Osteoblast (primary cell): ENCODE data around the gene CNTNAP5. TPM values are rescaled to one million over a fixed set of nuclear protein-coding genes. Genes with fewer than 3 reads are reported as not detected.

ENCODE experiments used
- DNase-seq: peaks from one replicate; pipeline ENCODE4 v3.0.0; 2011; ENCODE audit warnings: low spot score, mixed read lengths; ENCODE audit not compliant: insufficient read length; ENCODE audit errors: missing footprints
- H2AFZ ChIP-seq: 2 replicates; pipeline ENCODE4 v1.6.0; 2011; ENCODE audit warnings: mild to moderate bottlenecking, low read length
- H3K27ac ChIP-seq: 2 replicates; pipeline ENCODE4 v1.5.1; 2011; ENCODE audit warnings: mild to moderate bottlenecking, low read depth, low read length, moderate library complexity
- H3K27me3 ChIP-seq: 2 replicates; pipeline ENCODE4 v1.6.0; 2012; ENCODE audit warnings: mild to moderate bottlenecking, control low read depth, inconsistent platforms, low read length, moderate library complexity; ENCODE audit not compliant: insufficient read depth
- H3K36me3 ChIP-seq: 2 replicates; pipeline ENCODE4 v1.5.1; 2011; ENCODE audit warnings: mild to moderate bottlenecking, low read length, control low read depth, moderate library complexity; ENCODE audit not compliant: insufficient read depth
- H3K4me1 ChIP-seq: 2 replicates; pipeline ENCODE4 v1.5.1; 2011; ENCODE audit warnings: mild to moderate bottlenecking, low read length, control low read depth, moderate library complexity; ENCODE audit not compliant: insufficient read depth
- H3K4me2 ChIP-seq: 2 replicates; pipeline ENCODE4 v1.6.0; 2011; ENCODE audit warnings: mild to moderate bottlenecking, low read length; ENCODE audit not compliant: insufficient read depth
- H3K4me3 ChIP-seq: fragments of 200-600 bp; sonication (generic); 3 replicates; pipeline ENCODE4 v1.5.1; 2012; ENCODE audit warnings: mild to moderate bottlenecking, low read length, inconsistent platforms; ENCODE audit not compliant: insufficient read depth
- H3K79me2 ChIP-seq: 2 replicates; pipeline ENCODE4 v1.6.0; 2012; ENCODE audit warnings: mild to moderate bottlenecking, low read length, control low read depth, inconsistent platforms; ENCODE audit not compliant: insufficient read depth
- H3K9me3 ChIP-seq: 2 replicates; pipeline ENCODE4 v1.5.1; 2011; ENCODE audit warnings: low read depth, low read length, control low read depth
- H4K20me1 ChIP-seq: 2 replicates; pipeline ENCODE4 v1.6.0; 2012; ENCODE audit warnings: mild to moderate bottlenecking, low read length, control low read depth; ENCODE audit not compliant: insufficient read depth
- total RNA-seq: library from RNA; depleted of rRNA; stranded (reverse); fragments of >200 nt; gene quantifications from 2 replicates; pipeline ENCODE4 v1.2.3, GENCODE V29; 2012
- TF ChIP-seq, protein P1 (sequence below): IDR thresholded peaks from 2 replicates; pipeline ENCODE4 v1.5.1; 2011; ENCODE audit warnings: mild to moderate bottlenecking, low read depth, low read length, moderate library complexity; ENCODE audit errors: extremely low read depth

CNTNAP5 gene
- total RNA-seq, 1 donor = not detected

DNA sequence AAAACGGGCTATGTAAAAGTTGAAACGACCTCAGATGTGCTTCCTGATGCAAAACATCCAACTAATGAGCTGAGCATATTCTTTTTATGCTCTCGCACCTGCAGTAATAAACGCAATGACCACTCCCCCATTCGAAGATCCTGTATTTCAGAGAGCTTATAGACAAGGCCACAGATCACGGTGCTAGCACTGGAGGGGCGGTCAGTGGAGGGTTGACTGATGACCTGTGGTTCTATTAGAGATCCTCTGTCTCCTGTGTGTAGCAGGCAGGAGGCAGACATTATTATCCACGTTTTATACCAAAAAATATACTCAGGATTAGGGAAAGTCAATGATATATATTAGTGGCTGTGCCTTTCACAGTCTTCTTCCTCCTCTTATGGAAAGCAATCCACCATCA is 457.0 kb downstream of the CNTNAP5 start:
- peak; percentile 27 for DNase-seq
- no peaks in the 10 kb centered on the region for H3K4me1 ChIP-seq
- H3K4me3 ChIP-seq = no peak overlapping the region
- no peaks in the 10 kb centered on the region for H3K79me2 ChIP-seq
- no peaks in the 10 kb centered on the region for H3K36me3 ChIP-seq
- no peaks in the 10 kb centered on the region for H3K27me3 ChIP-seq
- no peaks in the 10 kb centered on the region for H4K20me1 ChIP-seq
- H3K27ac ChIP-seq = no peak overlapping the region
- H2AFZ ChIP-seq = no peak overlapping the region
- H3K9me3 ChIP-seq = peaks cover 2% of the 10 kb centered on the region
- no peak overlapping the region for H3K4me2 ChIP-seq
- TF ChIP-seq, protein P1, sequence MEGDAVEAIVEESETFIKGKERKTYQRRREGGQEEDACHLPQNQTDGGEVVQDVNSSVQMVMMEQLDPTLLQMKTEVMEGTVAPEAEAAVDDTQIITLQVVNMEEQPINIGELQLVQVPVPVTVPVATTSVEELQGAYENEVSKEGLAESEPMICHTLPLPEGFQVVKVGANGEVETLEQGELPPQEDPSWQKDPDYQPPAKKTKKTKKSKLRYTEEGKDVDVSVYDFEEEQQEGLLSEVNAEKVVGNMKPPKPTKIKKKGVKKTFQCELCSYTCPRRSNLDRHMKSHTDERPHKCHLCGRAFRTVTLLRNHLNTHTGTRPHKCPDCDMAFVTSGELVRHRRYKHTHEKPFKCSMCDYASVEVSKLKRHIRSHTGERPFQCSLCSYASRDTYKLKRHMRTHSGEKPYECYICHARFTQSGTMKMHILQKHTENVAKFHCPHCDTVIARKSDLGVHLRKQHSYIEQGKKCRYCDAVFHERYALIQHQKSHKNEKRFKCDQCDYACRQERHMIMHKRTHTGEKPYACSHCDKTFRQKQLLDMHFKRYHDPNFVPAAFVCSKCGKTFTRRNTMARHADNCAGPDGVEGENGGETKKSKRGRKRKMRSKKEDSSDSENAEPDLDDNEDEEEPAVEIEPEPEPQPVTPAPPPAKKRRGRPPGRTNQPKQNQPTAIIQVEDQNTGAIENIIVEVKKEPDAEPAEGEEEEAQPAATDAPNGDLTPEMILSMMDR = no peak

DNA sequence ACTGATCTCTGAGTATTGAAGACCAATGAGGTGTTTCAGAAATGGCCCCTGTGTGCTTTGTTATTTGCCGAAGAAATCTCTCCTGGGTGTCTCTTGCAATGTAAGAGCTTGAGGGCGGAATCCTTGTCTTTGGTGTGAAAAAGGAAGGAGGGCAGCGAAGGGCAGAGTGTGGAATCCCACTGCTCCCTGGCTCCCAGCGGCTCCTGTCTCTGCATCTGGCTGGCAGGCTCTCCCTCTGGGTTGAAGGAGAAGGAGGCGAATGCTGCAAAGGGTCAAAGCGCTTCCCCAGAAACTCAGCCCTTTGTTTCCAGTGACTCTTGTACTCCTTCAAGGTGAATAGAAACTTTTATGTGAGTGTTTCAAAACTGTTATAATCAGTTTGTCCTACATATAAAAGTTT is 457.5 kb downstream of the CNTNAP5 start:
- H3K4me2 ChIP-seq = no peak overlapping the region
- H3K4me1 ChIP-seq = no peaks in the 10 kb centered on the region
- TF ChIP-seq, protein P1 = no peak
- no peaks in the 10 kb centered on the region for H4K20me1 ChIP-seq
- H2AFZ ChIP-seq = no peak overlapping the region
- H3K9me3 ChIP-seq = peaks cover 2% of the 10 kb centered on the region
- H3K79me2 ChIP-seq = no peaks in the 10 kb centered on the region
- DNase-seq = no peak
- H3K27ac ChIP-seq = no peak overlapping the region
- H3K4me3 ChIP-seq = no peak overlapping the region
- no peaks in the 10 kb centered on the region for H3K36me3 ChIP-seq
- no peaks in the 10 kb centered on the region for H3K27me3 ChIP-seq

DNA sequence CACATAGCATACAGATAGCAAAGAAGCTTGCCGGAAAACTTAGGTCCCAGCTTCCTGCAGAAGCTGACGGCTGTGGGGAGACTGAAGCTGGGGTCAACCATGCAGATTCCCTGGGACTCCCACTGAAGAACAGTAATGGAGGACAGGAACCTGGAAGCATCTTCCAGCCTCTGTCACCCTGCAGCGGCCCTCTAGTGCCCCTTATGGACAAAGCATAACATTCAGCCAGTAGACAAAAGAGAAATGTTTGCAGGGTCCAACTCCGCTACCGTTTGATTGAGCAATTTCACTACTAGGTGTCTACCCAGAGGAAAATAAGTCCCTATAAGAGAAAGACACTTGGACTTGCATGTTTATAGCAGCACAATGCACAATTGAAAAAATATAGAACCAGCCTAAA is 460.6 kb downstream of the CNTNAP5 start:
- H3K27ac ChIP-seq = no peak overlapping the region
- H3K4me3 ChIP-seq = no peak overlapping the region
- H3K4me2 ChIP-seq = no peak overlapping the region
- DNase-seq = no peak
- TF ChIP-seq, protein P1 = no peak
- no peak overlapping the region for H2AFZ ChIP-seq
- no peaks in the 10 kb centered on the region for H4K20me1 ChIP-seq
- no peaks in the 10 kb centered on the region for H3K4me1 ChIP-seq
- H3K27me3 ChIP-seq = no peaks in the 10 kb centered on the region
- no peaks in the 10 kb centered on the region for H3K79me2 ChIP-seq
- peaks cover 2% of the 10 kb centered on the region for H3K9me3 ChIP-seq
- no peaks in the 10 kb centered on the region for H3K36me3 ChIP-seq

DNA sequence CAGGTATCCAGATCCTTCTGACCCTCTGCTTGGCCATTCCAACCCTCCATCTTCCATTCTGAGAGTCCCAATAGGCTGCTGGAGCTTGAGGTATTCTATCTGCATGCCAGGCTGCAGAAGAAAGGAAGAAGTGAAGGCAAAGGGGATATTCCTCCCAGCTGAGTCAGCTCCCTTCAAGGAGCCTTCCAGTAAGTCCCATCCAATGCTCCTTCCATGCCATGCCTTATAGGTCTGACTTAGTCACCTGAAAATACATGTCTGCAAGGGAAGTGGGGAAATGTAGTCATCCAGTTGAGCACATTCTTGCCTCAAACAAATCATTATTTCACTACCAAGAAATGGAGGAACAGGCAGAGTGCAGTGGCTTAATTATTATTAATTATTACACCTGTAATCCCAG is 464.6 kb downstream of the CNTNAP5 start:
- H3K9me3 ChIP-seq = peaks cover 2% of the 10 kb centered on the region
- no peaks in the 10 kb centered on the region for H3K79me2 ChIP-seq
- no peak overlapping the region for H2AFZ ChIP-seq
- H3K4me3 ChIP-seq = no peak overlapping the region
- no peaks in the 10 kb centered on the region for H3K36me3 ChIP-seq
- H3K4me2 ChIP-seq = no peak overlapping the region
- H4K20me1 ChIP-seq = no peaks in the 10 kb centered on the region
- H3K27me3 ChIP-seq = no peaks in the 10 kb centered on the region
- TF ChIP-seq, protein P1 = no peak
- no peak for DNase-seq
- H3K27ac ChIP-seq = no peak overlapping the region
- H3K4me1 ChIP-seq = no peaks in the 10 kb centered on the region
